K562 (cell line): ENCODE results near the gene ATP6V0E2. TPM values are rescaled to one million over a fixed set of nuclear protein-coding genes. Genes with fewer than 3 reads are reported as not detected.
A peak's percentile ranks its signal among the peaks of the same experiment; 100 is the strongest.

Experiments used
- ATF1 ChIP-seq, 2 experiments: fragments of 450-650 bp in 1 of 2; IDR thresholded peaks; 2 replicates each; pipeline ENCODE4 v1.6.1; 2016; ENCODE audit warnings: missing compliant biosample characterization in 1 of 2, missing genetic modification characterization in 1 of 2
- DMBX1 ChIP-seq: fragments of 250-450 bp; sonication (Bioruptor Pico); IDR thresholded peaks from 2 replicates; pipeline ENCODE4 v1.8.0; 2022; ENCODE audit warnings: inconsistent platforms, mild to moderate bottlenecking, moderate library complexity, borderline replicate concordance
- E2F6 ChIP-seq, 2 experiments: IDR thresholded peaks; 2 replicates each; pipeline ENCODE4 v1.6.1; 2011; ENCODE audit warnings: borderline replicate concordance in 1 of 2, control low read depth in 1 of 2, low read depth in 1 of 2, low read length in 1 of 2, mild to moderate bottlenecking in 1 of 2, mixed read lengths in 1 of 2, moderate library complexity in 1 of 2; ENCODE audit not compliant: insufficient read depth in 1 of 2, insufficient read length in 1 of 2, poor library complexity in 1 of 2, severe bottlenecking in 1 of 2; ENCODE audit errors: extremely low read depth in 1 of 2
- MBD2 ChIP-seq: sonication (generic); IDR thresholded peaks from 2 replicates; pipeline ENCODE4 v1.6.1; 2016; ENCODE audit warnings: low read depth, borderline replicate concordance
- MCM2 ChIP-seq: fragments of 450-650 bp; IDR thresholded peaks from 2 replicates; pipeline ENCODE4 v1.6.1; 2017; ENCODE audit warnings: low read depth, mild to moderate bottlenecking
- MEF2D ChIP-seq: conservative IDR thresholded peaks from 2 replicates; pipeline ENCODE4 v1.6.1; 2016; ENCODE audit warnings: low read depth, missing genetic modification characterization, missing compliant biosample characterization
- NFE2 ChIP-seq: IDR thresholded peaks from 2 replicates; pipeline ENCODE4 v1.6.1; 2014; ENCODE audit warnings: antibody characterized with exemption, low read depth
- NFIC ChIP-seq: fragments of 450-650 bp; IDR thresholded peaks from 2 replicates; pipeline ENCODE4 v1.6.1; 2017; ENCODE audit warnings: mild to moderate bottlenecking, inconsistent platforms
- POLR2A ChIP-seq: fragments of 450-650 bp; conservative IDR thresholded peaks from 2 replicates; pipeline ENCODE4 v1.6.1; 2016
- POLR3A ChIP-seq: IDR thresholded peaks from 2 replicates; pipeline ENCODE4 v1.6.1; 2011; ENCODE audit warnings: borderline replicate concordance, mild to moderate bottlenecking, moderate library complexity; ENCODE audit not compliant: insufficient read length, insufficient read depth; ENCODE audit errors: extremely low read depth
- RBM22 ChIP-seq: fragments of 200-400 bp; formaldehyde crosslinking; IDR thresholded peaks from 2 replicates; pipeline ENCODE4 v1.6.1; 2018; ENCODE audit warnings: low read length, low read depth; ENCODE audit not compliant: poor library complexity, severe bottlenecking
- SMARCC2 ChIP-seq: fragments of 450-650 bp; IDR thresholded peaks from 2 replicates; pipeline ENCODE4 v1.6.1; 2017; ENCODE audit warnings: antibody characterized with exemption, moderate library complexity, mild to moderate bottlenecking, low read depth
- TEAD4 ChIP-seq, 2 experiments: sonication (generic) in 1 of 2; formaldehyde crosslinking in 1 of 2; IDR thresholded peaks; 2 replicates each; pipeline versions ENCODE4 v1.6.1 to v1.8.0; 2012 to 2022; ENCODE audit warnings: borderline replicate concordance in 1 of 2, inconsistent platforms in 1 of 2, low read length in 1 of 2, mild to moderate bottlenecking in 1 of 2, missing genetic modification reagents in 1 of 2
- TGIF2 ChIP-seq: sonication (generic); formaldehyde crosslinking; IDR thresholded peaks from 2 replicates; pipeline ENCODE4 v1.8.1; 2022; ENCODE audit warnings: mild to moderate bottlenecking, missing genetic modification reagents, moderate library complexity
- ZNF436 ChIP-seq: fragments of 250-450, 450-650 bp; sonication (Bioruptor Pico); formaldehyde crosslinking; IDR thresholded peaks from 2 replicates; pipeline ENCODE4 v1.7.0; 2020; ENCODE audit warnings: mild to moderate bottlenecking
- ZNF507 ChIP-seq: conservative IDR thresholded peaks from 2 replicates; pipeline ENCODE4 v1.6.1; 2017; ENCODE audit warnings: missing genetic modification characterization, missing compliant biosample characterization
- ZNF609 ChIP-seq: sonication (generic); formaldehyde crosslinking; IDR thresholded peaks from 2 replicates; pipeline ENCODE4 v1.8.1; 2023; ENCODE audit warnings: missing genetic modification reagents, mild to moderate bottlenecking, borderline replicate concordance
- polyA plus RNA-seq, 8 experiments: library from polyadenylated mRNA; depleted of rRNA in 4 of 8; stranded (reverse) in 5 of 8; unstranded in 3 of 8; fragments of >200 nt; fragmentation: Nextera tagmentation in 2 of 8; fragmentation: Illumina TruSeq in 1 of 8; extraction: Ambion mirVana in 2 of 8; extraction: Trizol in 1 of 8; gene quantifications; 2 replicates each; pipeline versions ENCODE4 v1.2.1 to v1.2.3, GENCODE V29; 2011 to 2014; ENCODE audit warnings: inconsistent platforms in 1 of 8, missing spikeins in 1 of 8
- total RNA-seq, 7 experiments: library from RNA; depleted of rRNA in 6 of 7; stranded (reverse); fragments of >200 nt in 6 of 7; fragmentation: Illumina TruSeq in 2 of 7; extraction: Trizol in 2 of 7; gene quantifications; 2 replicates each; pipeline versions ENCODE4 v1.2.1 to v1.2.3, GENCODE V29; 2011 to 2021; ENCODE audit warnings: low replicate concordance in 1 of 7
- TF ChIP-seq, protein P1 (sequence below): fragments of 250-450 bp; sonication (Bioruptor Pico); IDR thresholded peaks from 2 replicates; pipeline ENCODE4 v1.4.0; 2020; ENCODE audit warnings: mild to moderate bottlenecking

ATP6V0E2 gene
- total and polyA plus RNA-seq, 9 of the 15 experiments (the other 6 are each of a cell fraction or from before 2014, with no cell fraction given) = 0.55 to 18.5 (median 10.9) TPM

DNA sequence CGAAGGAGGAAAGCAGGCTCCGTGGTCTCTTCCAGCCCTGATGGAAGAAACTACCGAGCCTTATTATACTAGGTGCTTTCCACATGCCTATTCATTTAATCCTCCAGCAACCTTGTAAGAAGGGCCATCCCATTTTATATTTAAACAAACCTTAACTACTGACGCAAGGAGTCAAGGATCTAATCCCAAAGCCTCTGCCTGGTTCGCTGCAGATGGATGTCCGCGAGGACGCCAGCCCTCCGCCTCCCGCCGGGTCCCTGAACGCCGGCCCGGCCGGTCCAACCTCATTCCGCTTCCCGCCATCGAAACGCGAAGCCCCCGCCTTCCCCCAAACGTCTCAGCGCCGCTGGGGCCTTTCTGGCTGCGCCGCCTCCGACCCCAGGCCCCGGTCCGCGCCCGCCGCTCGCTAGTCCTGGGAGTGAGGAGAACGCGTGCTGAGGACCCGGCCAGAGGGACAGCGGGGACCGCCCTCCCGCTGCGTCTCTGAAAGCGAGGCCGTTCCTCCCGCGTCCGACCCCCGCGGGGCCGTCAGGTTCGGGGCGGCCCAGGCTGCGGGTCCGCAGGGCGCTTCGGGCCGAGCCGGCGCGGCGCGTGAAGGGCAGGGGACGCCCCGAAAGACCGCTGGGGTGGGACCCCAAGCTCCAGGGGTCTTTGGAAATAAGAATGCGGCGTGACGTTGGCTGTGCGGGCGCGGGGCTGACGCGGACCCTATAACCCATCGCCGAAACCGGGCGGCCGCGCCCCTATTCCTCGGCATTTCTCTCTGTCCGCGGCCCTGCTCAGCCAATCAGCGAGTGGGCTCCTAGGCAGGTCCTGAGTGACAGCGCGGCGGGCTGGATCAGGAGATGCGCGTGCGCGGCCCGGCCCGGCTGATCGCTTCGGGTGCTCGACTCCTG is at the start of gene ATP6V0E2 (continued):
- TF ChIP-seq, protein P1, sequence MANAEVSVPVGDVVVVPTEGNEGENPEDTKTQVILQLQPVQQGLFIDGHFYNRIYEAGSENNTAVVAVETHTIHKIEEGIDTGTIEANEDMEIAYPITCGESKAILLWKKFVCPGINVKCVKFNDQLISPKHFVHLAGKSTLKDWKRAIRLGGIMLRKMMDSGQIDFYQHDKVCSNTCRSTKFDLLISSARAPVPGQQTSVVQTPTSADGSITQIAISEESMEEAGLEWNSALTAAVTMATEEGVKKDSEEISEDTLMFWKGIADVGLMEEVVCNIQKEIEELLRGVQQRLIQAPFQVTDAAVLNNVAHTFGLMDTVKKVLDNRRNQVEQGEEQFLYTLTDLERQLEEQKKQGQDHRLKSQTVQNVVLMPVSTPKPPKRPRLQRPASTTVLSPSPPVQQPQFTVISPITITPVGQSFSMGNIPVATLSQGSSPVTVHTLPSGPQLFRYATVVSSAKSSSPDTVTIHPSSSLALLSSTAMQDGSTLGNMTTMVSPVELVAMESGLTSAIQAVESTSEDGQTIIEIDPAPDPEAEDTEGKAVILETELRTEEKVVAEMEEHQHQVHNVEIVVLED (CRISPR knock-in tag) = no peak
- no peak for TF ChIP-seq TEAD4 (IDR thresholded peaks at IDR 0.05; ENCODE audit: low read length)
- peak; percentile 91; the same call in 1 of the 2 replicates for TF ChIP-seq TEAD4 (CRISPR knock-in tag; IDR thresholded peaks at IDR 0.05; ENCODE audit: borderline replicate concordance)
- TF ChIP-seq MCM2 = no peak
- no peak for TF ChIP-seq RBM22
- no peak for TF ChIP-seq MBD2
- TF ChIP-seq ZNF436 (CRISPR knock-in tag) = no peak
- TF ChIP-seq E2F6 (IDR thresholded peaks at IDR 0.05; ENCODE audit: borderline replicate concordance in 1 of 2, extremely low read depth in 1 of 2, insufficient read depth in 1 of 2, insufficient read length in 1 of 2, low read depth in 1 of 2, low read length in 1 of 2, poor library complexity in 1 of 2, severe bottlenecking in 1 of 2) = peak; percentile 76 to 89
- no peak for TF ChIP-seq ZNF609 (CRISPR knock-in tag)
- peak; percentile 91 for TF ChIP-seq TGIF2 (CRISPR knock-in tag)
- no peak for TF ChIP-seq ATF1 (CRISPR knock-in tag; IDR thresholded peaks at IDR 0.05)
- TF ChIP-seq ATF1 (tag; IDR thresholded peaks at IDR 0.05) = peak; percentile 70
- no peak for TF ChIP-seq SMARCC2
- no peak for TF ChIP-seq DMBX1
- TF ChIP-seq POLR2A = peak; percentile 63
- TF ChIP-seq ZNF507 (tag) = no peak
- no peak for TF ChIP-seq NFIC
- TF ChIP-seq POLR3A = no peak
- TF ChIP-seq NFE2 = no peak
- no peak for TF ChIP-seq MEF2D (tag)
